ENCODE results near the gene CNTN6.

The CNTN6 gene

GRCh38 chr3:1228289-1228688 lies 135.5 kb downstream of the CNTN6 start:
- no peaks in the 10 kb centered on the region for H3K9me3 ChIP-seq (replicated peaks in 1 of 2; ENCODE audit: control insufficient read depth in 2 of 2, insufficient read depth in 1 of 2, low read depth in 1 of 2, low read length in 2 of 2)
- H2BK15ac ChIP-seq (ENCODE audit: low read length): no peak overlapping the region
- no peak overlapping the region for H3K9ac ChIP-seq (ENCODE audit: low read depth, low read length, poor library complexity)
- no peak overlapping the region for H3K27ac ChIP-seq (replicated peaks; ENCODE audit: low read length)
- no peak overlapping the region for H3K4me3 ChIP-seq (ENCODE audit: low read length in 2 of 2)
- no peak overlapping the region for H2AK5ac ChIP-seq (ENCODE audit: low read depth, low read length)
- H3K18ac ChIP-seq (ENCODE audit: low read length): no peak overlapping the region
- H3K4me2 ChIP-seq (ENCODE audit: insufficient read depth, low read length, poor library complexity, severe bottlenecking): no peak overlapping the region
- no peak overlapping the region for H4K8ac ChIP-seq (ENCODE audit: low read depth, low read length)
- no peak overlapping the region for H3K4ac ChIP-seq (ENCODE audit: low read length)
- no peak overlapping the region for H2BK5ac ChIP-seq (ENCODE audit: low read length)
- no peak overlapping the region for H2BK120ac ChIP-seq (ENCODE audit: low read depth, low read length)
- no peak overlapping the region for H2BK12ac ChIP-seq (ENCODE audit: low read length)
- H3K79me1 ChIP-seq (ENCODE audit: low read depth, low read length): no peaks in the 10 kb centered on the region
- no peak for DNase-seq (ENCODE audit: low spot score)
- no peaks in the 10 kb centered on the region for H3K36me3 ChIP-seq (replicated peaks in 1 of 2; ENCODE audit: control insufficient read depth in 2 of 2, insufficient read depth in 2 of 2, low read length in 2 of 2)
- no peak overlapping the region for H4K91ac ChIP-seq (ENCODE audit: low read depth, low read length, poor library complexity)
- no peak overlapping the region for H3K23ac ChIP-seq (ENCODE audit: low read depth, low read length, poor library complexity)
- no peaks in the 10 kb centered on the region for H3K4me1 ChIP-seq (ENCODE audit: control insufficient read depth in 2 of 2, insufficient read depth in 1 of 2, low read depth in 1 of 2, low read length in 2 of 2)
- no peak overlapping the region for H2AFZ ChIP-seq (ENCODE audit: low read length)
- H3K27me3 ChIP-seq (ENCODE audit: control insufficient read depth in 3 of 3, insufficient read depth in 3 of 3, low read depth in 1 of 3, low read length in 3 of 3): no peaks in the 10 kb centered on the region
- no CpG with 5 or more reads among the region's 4 CpGs for WGBS, 2 donors (ENCODE audit: extremely low coverage in 2 of 2, insufficient read length in 2 of 2, insufficient replicate concordance in 1 of 2)
- no peak overlapping the region for H3K14ac ChIP-seq (ENCODE audit: low read length)

- Histone ChIP-seq H2AK5ac (ENCODE audit: low read depth, low read length) (no peak overlapping the region), H3K4me3 (ENCODE audit: low read length in 2 of 2) (no peak overlapping the region), H3K4ac (ENCODE audit: low read length) (no peak overlapping the region), H3K79me1 (ENCODE audit: low read depth, low read length) (no peaks in the 10 kb centered on the region), H3K4me2 (ENCODE audit: insufficient read depth, low read length, poor library complexity, severe bottlenecking) (no peak overlapping the region), H3K36me3 (replicated peaks in 1 of 2; ENCODE audit: control insufficient read depth in 2 of 2, insufficient read depth in 2 of 2, low read length in 2 of 2) (no peaks in the 10 kb centered on the region), H2BK5ac (ENCODE audit: low read length) (no peak overlapping the region), H3K23ac (ENCODE audit: low read depth, low read length, poor library complexity) (no peak overlapping the region), H2AFZ (ENCODE audit: low read length) (no peak overlapping the region), H3K4me1 (ENCODE audit: control insufficient read depth in 2 of 2, insufficient read depth in 1 of 2, low read depth in 1 of 2, low read length in 2 of 2) (no peaks in the 10 kb centered on the region), H2BK12ac (ENCODE audit: low read length) (no peak overlapping the region), H3K18ac (ENCODE audit: low read length) (no peak overlapping the region), H2BK15ac (ENCODE audit: low read length) (no peak overlapping the region), H4K8ac (ENCODE audit: low read depth, low read length) (no peak overlapping the region), H3K14ac (ENCODE audit: low read length) (no peak overlapping the region), H4K91ac (ENCODE audit: low read depth, low read length, poor library complexity) (no peak overlapping the region), H3K9me3 (replicated peaks in 1 of 2; ENCODE audit: control insufficient read depth in 2 of 2, insufficient read depth in 1 of 2, low read depth in 1 of 2, low read length in 2 of 2) (no peaks in the 10 kb centered on the region), H3K27ac (replicated peaks; ENCODE audit: low read length) (no peak overlapping the region), H3K27me3 (ENCODE audit: control insufficient read depth in 3 of 3, insufficient read depth in 3 of 3, low read depth in 1 of 3, low read length in 3 of 3) (no peaks in the 10 kb centered on the region), H2BK120ac (ENCODE audit: low read depth, low read length) (no peak overlapping the region), H3K9ac (ENCODE audit: low read depth, low read length, poor library complexity) (no peak overlapping the region)
- no peak for DNase-seq (ENCODE audit: low spot score)
- no CpG with 5 or more reads among the region's 4 CpGs for WGBS, 2 donors (ENCODE audit: extremely low coverage in 2 of 2, insufficient read length in 2 of 2, insufficient replicate concordance in 1 of 2)
Measured at GRCh38 chr3:1230920-1231319, 138.1 kb downstream of the CNTN6 start.

GRCh38 chr3:1232276-1232675 lies 139.5 kb downstream of the CNTN6 start:
- no peak overlapping the region for H3K4me3 ChIP-seq (ENCODE audit: low read length in 2 of 2)
- no peak overlapping the region for H2BK120ac ChIP-seq (ENCODE audit: low read depth, low read length)
- no peaks in the 10 kb centered on the region for H3K4me1 ChIP-seq (ENCODE audit: control insufficient read depth in 2 of 2, insufficient read depth in 1 of 2, low read depth in 1 of 2, low read length in 2 of 2)
- no CpG with 5 or more reads among the region's 3 CpGs for WGBS, 2 donors (ENCODE audit: extremely low coverage in 2 of 2, insufficient read length in 2 of 2, insufficient replicate concordance in 1 of 2)
- no peaks in the 10 kb centered on the region for H3K9me3 ChIP-seq (replicated peaks in 1 of 2; ENCODE audit: control insufficient read depth in 2 of 2, insufficient read depth in 1 of 2, low read depth in 1 of 2, low read length in 2 of 2)
- H4K91ac ChIP-seq (ENCODE audit: low read depth, low read length, poor library complexity): no peak overlapping the region
- no peak overlapping the region for H2BK15ac ChIP-seq (ENCODE audit: low read length)
- no peak overlapping the region for H3K18ac ChIP-seq (ENCODE audit: low read length)
- H2BK12ac ChIP-seq (ENCODE audit: low read length): no peak overlapping the region
- no peak overlapping the region for H2AK5ac ChIP-seq (ENCODE audit: low read depth, low read length)
- no peak overlapping the region for H4K8ac ChIP-seq (ENCODE audit: low read depth, low read length)
- no peak overlapping the region for H3K23ac ChIP-seq (ENCODE audit: low read depth, low read length, poor library complexity)
- no peak overlapping the region for H2AFZ ChIP-seq (ENCODE audit: low read length)
- H3K4ac ChIP-seq (ENCODE audit: low read length): no peak overlapping the region
- no peak overlapping the region for H3K14ac ChIP-seq (ENCODE audit: low read length)
- no peak overlapping the region for H3K4me2 ChIP-seq (ENCODE audit: insufficient read depth, low read length, poor library complexity, severe bottlenecking)
- H3K27ac ChIP-seq (replicated peaks; ENCODE audit: low read length): no peak overlapping the region
- DNase-seq (ENCODE audit: low spot score): no peak
- H3K9ac ChIP-seq (ENCODE audit: low read depth, low read length, poor library complexity): no peak overlapping the region
- no peaks in the 10 kb centered on the region for H3K79me1 ChIP-seq (ENCODE audit: low read depth, low read length)
- peaks cover 0 to 2% of the 10 kb centered on the region in 2 donors for H3K36me3 ChIP-seq (replicated peaks in 1 of 2; ENCODE audit: control insufficient read depth in 2 of 2, insufficient read depth in 2 of 2, low read length in 2 of 2)
- H2BK5ac ChIP-seq (ENCODE audit: low read length): no peak overlapping the region
- H3K27me3 ChIP-seq (ENCODE audit: control insufficient read depth in 3 of 3, insufficient read depth in 3 of 3, low read depth in 1 of 3, low read length in 3 of 3): no peaks in the 10 kb centered on the region

- H2BK5ac ChIP-seq (ENCODE audit: low read length): no peak overlapping the region
- no peak overlapping the region for H3K4me2 ChIP-seq (ENCODE audit: insufficient read depth, low read length, poor library complexity, severe bottlenecking)
- WGBS, 2 donors (ENCODE audit: extremely low coverage in 2 of 2, insufficient read length in 2 of 2, insufficient replicate concordance in 1 of 2): no CpG with 5 or more reads among the region's 8 CpGs
- H2BK15ac ChIP-seq (ENCODE audit: low read length): no peak overlapping the region
- no peaks in the 10 kb centered on the region for H3K27me3 ChIP-seq (ENCODE audit: control insufficient read depth in 3 of 3, insufficient read depth in 3 of 3, low read depth in 1 of 3, low read length in 3 of 3)
- H3K36me3 ChIP-seq (replicated peaks in 1 of 2; ENCODE audit: control insufficient read depth in 2 of 2, insufficient read depth in 2 of 2, low read length in 2 of 2): peaks cover 0 to 2% of the 10 kb centered on the region in 2 donors
- H3K9me3 ChIP-seq (replicated peaks in 1 of 2; ENCODE audit: control insufficient read depth in 2 of 2, insufficient read depth in 1 of 2, low read depth in 1 of 2, low read length in 2 of 2): no peaks in the 10 kb centered on the region
- H2AK5ac ChIP-seq (ENCODE audit: low read depth, low read length): no peak overlapping the region
- H3K79me1 ChIP-seq (ENCODE audit: low read depth, low read length): no peaks in the 10 kb centered on the region
- DNase-seq (ENCODE audit: low spot score): no peak
- H3K4me3 ChIP-seq (ENCODE audit: low read length in 2 of 2): no peak overlapping the region
- H3K4ac ChIP-seq (ENCODE audit: low read length): no peak overlapping the region
- H4K8ac ChIP-seq (ENCODE audit: low read depth, low read length): no peak overlapping the region
- no peak overlapping the region for H3K23ac ChIP-seq (ENCODE audit: low read depth, low read length, poor library complexity)
- no peak overlapping the region for H3K27ac ChIP-seq (replicated peaks; ENCODE audit: low read length)
- no peak overlapping the region for H3K14ac ChIP-seq (ENCODE audit: low read length)
- H2BK120ac ChIP-seq (ENCODE audit: low read depth, low read length): no peak overlapping the region
- H2AFZ ChIP-seq (ENCODE audit: low read length): no peak overlapping the region
- H3K4me1 ChIP-seq (ENCODE audit: control insufficient read depth in 2 of 2, insufficient read depth in 1 of 2, low read depth in 1 of 2, low read length in 2 of 2): no peaks in the 10 kb centered on the region
- no peak overlapping the region for H4K91ac ChIP-seq (ENCODE audit: low read depth, low read length, poor library complexity)
- no peak overlapping the region for H3K9ac ChIP-seq (ENCODE audit: low read depth, low read length, poor library complexity)
- no peak overlapping the region for H2BK12ac ChIP-seq (ENCODE audit: low read length)
- no peak overlapping the region for H3K18ac ChIP-seq (ENCODE audit: low read length)
Measured at GRCh38 chr3:1235526-1236120, 142.8 kb downstream of the CNTN6 start.
